Activated gamma-delta T cell (primary cell): ENCODE data around the gene DNAH12.
A peak's percentile ranks its signal among the peaks of the same experiment; 100 is the strongest.

Experiments used
- DNase-seq: peaks from one replicate; lab custom pipeline; 2025; lab: John Stamatoyannopoulos, UW
- total RNA-seq, 2 donors: gene quantifications; one replicate each; lab custom pipeline; 2026; lab: John Stamatoyannopoulos, UW

Gene DNAH12
- 0.22 to 0.36 reads per million in 2 donors for total RNA-seq

GRCh38 chr3:57544181-57545125 lies at the start of gene DNAH12:
DNAH12 (minus strand) TSS chr3:57544344; CDS start chr3:57542870, 1,474 bp downstream.
- DNase-seq, result no peak

- no peak for DNase-seq
Measured at GRCh38 chr3:57592306-57592705, 48.2 kb upstream of the DNAH12 start.

DNA sequence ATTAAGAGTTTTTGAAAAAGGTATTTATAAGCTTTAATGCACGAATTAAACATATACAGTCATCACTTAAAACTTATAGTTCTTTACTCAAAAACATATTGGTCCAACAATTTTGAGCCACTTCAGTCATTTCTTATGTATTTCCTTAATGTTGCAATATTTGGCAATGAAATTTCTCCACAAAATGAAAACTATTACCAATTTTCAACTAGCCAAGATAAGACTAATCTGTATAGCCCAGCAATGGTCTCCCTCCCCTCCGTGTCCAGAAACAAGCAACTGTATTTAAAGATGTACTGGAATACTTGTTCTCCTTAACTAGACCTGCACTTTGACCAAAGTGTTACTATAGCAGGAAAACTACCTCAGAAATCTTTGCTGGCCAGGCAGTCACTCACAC lies 43.8 kb upstream of the DNAH12 start:
- DNase-seq, result no peak

- no peak for DNase-seq
Measured at GRCh38 chr3:57586778-57587177, 42.6 kb upstream of the DNAH12 start.

GRCh38 chr3:57583544-57583943 lies 39.4 kb upstream of the DNAH12 start:
- no peak for DNase-seq

GRCh38 chr3:57582474-57583168 lies 38.5 kb upstream of the DNAH12 start:
- DNase-seq, result no peak

- no peak for DNase-seq
Measured at GRCh38 chr3:57577801-57578200, 33.7 kb upstream of the DNAH12 start.

- DNase-seq, result no peak
Measured at GRCh38 chr3:57575966-57576626, 32.0 kb upstream of the DNAH12 start.

GRCh38 chr3:57572096-57572495 lies 28.0 kb upstream of the DNAH12 start:
- no peak for DNase-seq

DNA sequence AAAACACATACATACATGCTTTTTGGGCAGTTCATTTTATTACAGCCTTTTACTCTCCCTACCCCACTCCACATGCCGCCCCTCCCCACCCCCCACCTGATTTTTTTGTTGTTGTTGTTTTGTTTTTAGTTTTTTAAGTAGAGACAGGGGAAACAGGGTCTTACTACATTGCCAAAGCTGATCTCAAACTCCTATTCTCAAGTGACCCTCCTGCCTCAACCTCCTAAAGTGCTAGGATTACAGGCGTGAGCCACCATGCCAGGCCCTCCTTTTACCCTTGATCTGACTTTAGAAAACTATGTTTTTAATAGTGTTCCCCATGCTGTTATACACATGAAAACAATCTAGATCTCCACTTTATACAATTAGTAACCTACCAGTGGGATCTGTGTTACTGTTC lies 26.7 kb upstream of the DNAH12 start:
- no peak for DNase-seq

GRCh38 chr3:57569859-57570450 lies 25.8 kb upstream of the DNAH12 start:
- DNase-seq, result no peak

GRCh38 chr3:57559526-57559925 lies 15.4 kb upstream of the DNAH12 start:
- DNase-seq, result no peak

DNA sequence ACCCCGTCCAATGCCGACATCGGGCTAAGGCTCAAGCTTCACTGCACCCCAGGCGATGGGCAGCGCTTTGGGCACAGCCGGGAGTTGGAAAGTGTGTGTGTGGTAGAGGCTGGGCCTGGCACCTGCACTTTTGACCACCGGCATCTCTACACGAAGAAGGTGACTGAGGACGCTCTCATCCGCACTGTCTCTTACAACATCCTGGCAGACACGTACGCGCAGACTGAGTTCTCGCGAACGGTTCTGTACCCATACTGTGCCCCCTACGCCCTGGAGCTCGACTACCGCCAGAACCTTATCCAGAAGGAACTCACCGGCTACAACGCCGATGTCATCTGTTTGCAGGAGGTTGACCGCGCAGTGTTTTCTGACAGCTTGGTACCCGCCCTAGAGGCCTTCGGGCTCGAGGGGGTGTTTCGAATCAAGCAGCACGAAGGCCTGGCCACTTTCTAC lies 13.0 kb upstream of the DNAH12 start:
- DNase-seq, result no peak

DNA sequence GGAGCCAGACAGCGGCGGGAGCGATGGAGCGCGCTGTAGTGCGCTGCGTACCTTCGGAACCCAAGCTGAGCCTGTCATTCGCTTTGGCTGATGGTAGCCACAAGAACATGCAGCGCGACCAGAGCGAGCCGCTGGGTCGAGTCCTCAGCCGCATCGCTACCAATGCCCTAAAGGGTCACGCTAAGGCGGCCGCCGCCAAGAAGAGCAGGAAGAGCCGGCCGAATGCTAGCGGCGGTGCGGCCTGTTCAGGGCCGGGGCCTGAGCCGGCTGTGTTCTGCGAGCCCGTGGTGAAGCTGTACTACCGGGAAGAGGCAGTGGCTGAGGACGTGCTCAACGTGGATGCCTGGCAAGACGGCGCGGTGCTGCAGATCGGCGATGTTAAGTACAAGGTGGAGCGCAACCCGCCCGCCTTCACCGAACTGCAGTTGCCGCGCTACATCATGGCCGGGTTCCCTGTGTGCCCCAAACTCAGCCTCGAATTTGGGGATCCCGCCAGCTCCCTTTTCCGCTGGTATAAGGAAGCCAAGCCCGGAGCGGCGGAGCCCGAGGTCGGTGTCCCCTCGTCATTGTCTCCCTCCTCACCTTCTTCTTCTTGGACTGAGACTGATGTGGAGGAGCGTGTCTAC lies 12.4 kb upstream of the DNAH12 start:
- peak; percentile 30 for DNase-seq

DNA sequence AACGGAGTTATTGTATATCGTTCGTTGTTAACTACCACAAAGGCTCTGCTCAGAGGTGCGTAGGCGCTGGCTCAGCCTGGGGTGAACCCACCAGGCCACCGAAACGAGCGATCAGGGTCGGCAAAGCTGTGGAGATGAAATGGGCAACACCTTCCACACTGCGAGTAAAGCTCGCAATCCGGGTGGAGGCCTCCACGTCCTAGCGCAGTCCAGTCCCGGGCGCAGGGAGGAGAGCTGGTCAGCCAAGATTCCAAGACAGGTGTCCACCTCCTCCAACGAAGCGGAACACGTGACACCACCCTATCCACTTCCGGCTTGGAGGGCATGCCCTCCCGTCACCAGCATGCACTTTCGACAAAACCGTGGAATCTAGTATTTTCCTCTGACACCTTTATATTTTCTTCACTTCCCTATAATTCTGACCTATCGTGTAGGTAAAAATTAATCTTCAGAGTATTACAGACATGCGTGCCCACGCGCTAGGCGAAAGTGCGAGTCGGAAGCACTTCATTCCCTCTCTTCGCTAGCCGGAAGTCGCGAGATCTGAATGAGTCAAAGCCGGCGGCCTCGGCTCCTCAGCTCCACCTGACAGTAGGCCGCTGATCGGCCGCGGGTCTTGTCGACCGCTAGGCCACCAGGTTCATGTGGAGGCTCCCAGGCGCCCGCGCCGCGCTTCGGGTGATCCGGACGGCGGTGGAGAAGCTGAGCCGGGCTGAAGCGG lies 11.8 kb upstream of the DNAH12 start, which contains the start of gene PDE12:
PDE12 (plus strand) TSS at position 537 of the 721 bp plus-strand sequence; CDS start at position 643, 106 bp downstream.
- peak; percentile 60 for DNase-seq

- no peak for DNase-seq
Measured at GRCh38 chr3:57555306-57555705, 11.2 kb upstream of the DNAH12 start.

DNA sequence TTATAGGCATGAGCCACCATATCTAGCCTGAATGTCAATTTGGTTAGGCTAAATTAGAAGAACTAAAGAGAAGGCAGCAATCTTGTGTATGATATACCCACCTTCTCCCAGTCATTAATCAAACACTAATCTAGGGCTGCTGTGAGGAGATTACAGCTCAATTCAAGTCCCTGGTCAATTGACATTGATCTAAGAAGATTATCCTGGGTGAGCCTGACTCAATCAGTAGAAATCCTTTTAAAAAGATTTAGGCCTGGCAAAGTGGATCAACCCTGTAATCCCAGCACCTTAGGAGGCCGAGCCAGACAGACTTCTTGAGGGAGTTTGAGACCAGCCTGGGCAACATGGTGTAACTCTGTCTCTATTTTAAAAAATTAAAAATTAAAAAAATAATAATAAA lies 2.5 kb upstream of the DNAH12 start:
- DNase-seq, result no peak

DNA sequence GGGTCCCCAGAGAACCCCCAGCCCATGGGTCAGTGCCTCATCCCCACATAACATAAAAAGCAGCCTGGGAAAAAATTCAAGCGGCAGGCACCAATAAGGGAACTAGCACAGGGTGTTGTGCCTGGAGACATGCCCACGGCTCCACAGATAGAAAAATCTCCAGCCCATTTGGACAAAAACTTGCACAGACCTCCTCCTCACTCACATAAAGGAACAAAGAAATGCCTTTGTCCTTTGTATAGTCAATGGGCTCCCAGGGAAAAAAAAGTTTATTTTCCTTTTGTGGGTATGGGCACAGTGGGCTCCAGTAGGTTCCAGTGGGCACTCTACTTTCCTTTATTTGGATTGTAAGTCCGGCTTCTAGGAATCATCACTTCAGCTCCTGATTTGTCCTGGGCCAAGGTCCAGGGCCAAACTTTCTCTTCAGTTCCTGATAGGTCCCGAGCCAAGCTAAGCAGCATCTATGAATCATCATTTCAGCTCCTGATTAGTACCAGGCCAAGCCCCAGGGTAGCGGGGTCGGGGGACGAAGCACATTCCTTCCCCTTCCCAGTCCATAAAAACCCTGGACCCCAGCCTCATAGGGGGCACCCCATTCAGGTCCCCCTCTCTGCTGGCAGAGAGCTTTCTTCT lies 1.6 kb upstream of the DNAH12 start:
- DNase-seq, result no peak

- no peak for DNase-seq
Measured at GRCh38 chr3:57538465-57538864, 5.7 kb downstream of the DNAH12 start.

- no peak for DNase-seq
Measured at GRCh38 chr3:57530071-57530608, 14.0 kb downstream of the DNAH12 start.
